B cell (primary cell): ENCODE measurements around the gene FAM83B. TPM values are rescaled to one million over a fixed set of nuclear protein-coding genes. Genes with fewer than 3 reads are reported as not detected.

Experiments used
- ATAC-seq: fragments of 200-7000 bp; cut with Tn5 transposase; one replicate; pipeline ENCODE4 v1.10.0; 2021; ENCODE audit warnings: low read depth, mild to moderate bottlenecking, moderate number of reproducible peaks, moderate library complexity
- CTCF ChIA-PET: fragments of 350-600 bp; sonication (Branson Sonifier 250); formaldehyde crosslinking; loops from one replicate; lab custom pipeline; 2021; ENCODE audit warnings: antibody characterized with exemption, inconsistent platforms; lab: Charles Lee
- POLR2A ChIA-PET: fragments of 350-600 bp; sonication (Branson Sonifier 250); formaldehyde crosslinking; loops from one replicate; lab custom pipeline; 2021; ENCODE audit warnings: antibody characterized with exemption; lab: Charles Lee
- DNase-seq: peaks from one replicate; pipeline ENCODE4 v3.0.0; 2013
- H2AFZ ChIP-seq: 2 replicates; pipeline ENCODE4 v1.6.1; 2012; ENCODE audit warnings: mild to moderate bottlenecking, low read depth, low read length; ENCODE audit not compliant: insufficient read depth, poor library complexity, severe bottlenecking
- H3K27ac ChIP-seq, 2 donors: 1 replicate in 1 of 2; 2 replicates in 1 of 2; pipeline ENCODE4 v1.5.1; 2012 to 2013; ENCODE audit warnings: low read length in 2 of 2, mild to moderate bottlenecking in 2 of 2, moderate library complexity in 1 of 2
- H3K27me3 ChIP-seq, 4 experiments: fragments of 200-600 bp in 1 of 4; sonication (generic) in 1 of 4; replicated peaks in 1 of 4; 1 replicate in 2 of 4; 2 replicates in 2 of 4; pipeline versions ENCODE4 v1.6.1 to v1.7.0; 2013 to 2016; ENCODE audit warnings: low read length in 3 of 4, mild to moderate bottlenecking in 2 of 4, mixed read lengths in 1 of 4, moderate library complexity in 1 of 4; ENCODE audit not compliant: insufficient read depth in 4 of 4, control insufficient read depth in 3 of 4; ENCODE audit errors: control extremely low read depth in 1 of 4
- H3K36me3 ChIP-seq, 2 experiments: replicated peaks in 1 of 2; 1 replicate in 1 of 2; 2 replicates in 1 of 2; pipeline versions ENCODE4 v1.6.1 to v1.7.1; 2013; ENCODE audit warnings: low read length in 1 of 2; ENCODE audit not compliant: insufficient read depth in 2 of 2, control insufficient read depth in 1 of 2; ENCODE audit errors: control extremely low read depth in 1 of 2, extremely low read depth in 1 of 2
- H3K4me1 ChIP-seq, 2 donors: fragments of 200-600 bp in 1 of 2; sonication (generic) in 1 of 2; 1 replicate in 1 of 2; 2 replicates in 1 of 2; pipeline versions ENCODE4 v1.5.1 to v1.6.1; 2013 to 2017; ENCODE audit warnings: low read length in 2 of 2; ENCODE audit not compliant: control insufficient read depth in 2 of 2, insufficient read depth in 2 of 2
- H3K4me2 ChIP-seq: replicated peaks from 2 replicates; pipeline ENCODE3; 2012; ENCODE audit warnings: mild to moderate bottlenecking, low read depth, low read length; ENCODE audit not compliant: poor library complexity, severe bottlenecking
- H3K4me3 ChIP-seq, 5 experiments: fragments of 200-600 bp in 1 of 5; sonication (generic) in 1 of 5; 1 replicate in 3 of 5; 2 replicates in 2 of 5; pipeline versions ENCODE4 v1.5.1 to v1.7.0; 2011 to 2016; ENCODE audit warnings: low read length in 4 of 5, mild to moderate bottlenecking in 4 of 5, low read depth in 2 of 5, control low read depth in 1 of 5, moderate library complexity in 1 of 5; ENCODE audit not compliant: insufficient read depth in 1 of 5; ENCODE audit errors: control extremely low read depth in 1 of 5, extremely low read depth in 1 of 5
- H3K79me2 ChIP-seq: fragments of 200-600 bp; sonication (generic); one replicate; pipeline ENCODE4 v1.6.0; 2016; ENCODE audit warnings: low read length; ENCODE audit not compliant: control insufficient read depth, insufficient read depth
- H3K9ac ChIP-seq: fragments of 200-600 bp; sonication (generic); 2 replicates; pipeline ENCODE4 v1.6.1; 2017; ENCODE audit warnings: mild to moderate bottlenecking, low read length, moderate library complexity
- H3K9me3 ChIP-seq, 3 donors: one replicate each; pipeline versions ENCODE4 v1.6.1 to v1.7.1; 2013; ENCODE audit warnings: low read length in 2 of 3; ENCODE audit not compliant: control insufficient read depth in 2 of 3, insufficient read depth in 1 of 3; ENCODE audit errors: control extremely low read depth in 1 of 3
- H4K20me1 ChIP-seq: 2 replicates; pipeline ENCODE4 v1.6.0; 2012; ENCODE audit warnings: mild to moderate bottlenecking, low read length; ENCODE audit not compliant: insufficient read depth, control insufficient read depth, poor library complexity, severe bottlenecking
- H3K27ac Mint-ChIP-seq: one replicate; pipeline ENCODE4 v1.8.0; 2021; ENCODE audit warnings: mixed read lengths
- H3K27me3 Mint-ChIP-seq: one replicate; pipeline ENCODE4 v1.8.0; 2021; ENCODE audit warnings: mixed read lengths
- H3K4me1 Mint-ChIP-seq: one replicate; pipeline ENCODE4 v1.8.0; 2021; ENCODE audit warnings: mixed read lengths
- H3K4me3 Mint-ChIP-seq: one replicate; pipeline ENCODE4 v1.8.0; 2021; ENCODE audit warnings: mixed read lengths
- H3K9me3 Mint-ChIP-seq: one replicate; pipeline ENCODE4 v1.8.0; 2022; ENCODE audit warnings: mixed read lengths; ENCODE audit not compliant: insufficient read depth
- CTCF ChIP-seq: fragments of 200-600 bp; IDR thresholded peaks from one replicate; pipeline ENCODE4 v1.8.0; 2022; ENCODE audit warnings: antibody characterized with exemption, mild to moderate bottlenecking
- EZH2 ChIP-seq: IDR thresholded peaks from 2 replicates; pipeline ENCODE4 v1.6.1; 2012; ENCODE audit warnings: borderline replicate concordance, low read depth, mild to moderate bottlenecking, moderate library complexity, low read length; ENCODE audit not compliant: insufficient read depth, poor library complexity, severe bottlenecking
- WGBS: methylation state at CpG from one replicate; pipeline ENCODE4 v1.1.5; 2013; ENCODE audit warnings: missing lambda C conversion rate; ENCODE audit not compliant: insufficient coverage; 5-methylcytosine and 5-hydroxymethylcytosine counted together
- intact Hi-C: fragments of 100-400 bp; cut with micrococcal nuclease; formaldehyde crosslinking; loops from one replicate; pipeline ENCODE4 v1.10.0; 2022
- polyA plus RNA-seq: library from polyadenylated mRNA; depleted of rRNA; stranded (reverse); fragments of >200 nt; gene quantifications from 2 replicates; pipeline ENCODE4 v1.2.3, GENCODE V29; 2012
- total RNA-seq, 2 donors: library from RNA; stranded (reverse); fragments of 120-200 nt in 1 of 2; gene quantifications; 1 replicate in 1 of 2; 2 replicates in 1 of 2; pipeline versions ENCODE4 v1.2.3 to v1.2.4, GENCODE V29; 2013 to 2022

The FAM83B gene
- total and polyA plus RNA-seq, 2 donors (not counting 1 experiment from before 2014, with no cell fraction given), result not detected

GRCh38 chr6:54896302-54896701 lies 49.7 kb downstream of the FAM83B start:
- no peaks in the 10 kb centered on the region for H3K79me2 ChIP-seq
- H3K4me3 ChIP-seq, result no peak overlapping the region
- no peaks in the 10 kb centered on the region for H3K9me3 Mint-ChIP-seq
- H3K9ac ChIP-seq, result no peak overlapping the region
- H2AFZ ChIP-seq, result no peak overlapping the region
- ATAC-seq (no peak), DNase-seq (no peak)
- H3K27me3 Mint-ChIP-seq, result no peaks in the 10 kb centered on the region
- H3K4me2 ChIP-seq, result no peak overlapping the region
- intact Hi-C loops, result no loop called here
- CTCF ChIA-PET, result no interaction called here
- no peaks in the 10 kb centered on the region for H4K20me1 ChIP-seq
- H3K4me1 ChIP-seq, result no peaks in the 10 kb centered on the region
- H3K36me3 ChIP-seq, result no peaks in the 10 kb centered on the region
- TF ChIP-seq CTCF (no peak), EZH2 (no peak)
- no peaks in the 10 kb centered on the region for H3K9me3 ChIP-seq
- no peak overlapping the region for H3K27ac Mint-ChIP-seq
- no peak overlapping the region for H3K27ac ChIP-seq
- POLR2A ChIA-PET, result no interaction called here
- H3K4me1 Mint-ChIP-seq, result no peaks in the 10 kb centered on the region
- no peaks in the 10 kb centered on the region for H3K27me3 ChIP-seq
- WGBS, result 100% methylated on average over 1 of the region's 3 CpGs
- H3K4me3 Mint-ChIP-seq, result no peak overlapping the region

GRCh38 chr6:54897462-54898189 lies 51.1 kb downstream of the FAM83B start:
- H3K4me3 Mint-ChIP-seq, result no peak overlapping the region
- DNase-seq (no peak), ATAC-seq (no peak)
- no peaks in the 10 kb centered on the region for H3K27me3 Mint-ChIP-seq
- H2AFZ ChIP-seq, result no peak overlapping the region
- no peaks in the 10 kb centered on the region for H3K4me1 Mint-ChIP-seq
- H3K36me3 ChIP-seq, result no peaks in the 10 kb centered on the region
- intact Hi-C loops, result no loop called here
- H4K20me1 ChIP-seq, result no peaks in the 10 kb centered on the region
- H3K9me3 Mint-ChIP-seq, result no peaks in the 10 kb centered on the region
- no peaks in the 10 kb centered on the region for H3K9me3 ChIP-seq
- H3K27me3 ChIP-seq, result no peaks in the 10 kb centered on the region
- no CpG with 5 or more reads among the region's 2 CpGs for WGBS
- no peak overlapping the region for H3K27ac Mint-ChIP-seq
- H3K4me3 ChIP-seq, result no peak overlapping the region
- H3K79me2 ChIP-seq, result no peaks in the 10 kb centered on the region
- H3K9ac ChIP-seq, result no peak overlapping the region
- H3K27ac ChIP-seq, result no peak overlapping the region
- ChIA-PET CTCF (no interaction called here), POLR2A (interaction anchor here (0.7 kb wide), 1 partner anchor 47 kb away, joined by 4 read pairs; no protein-coding TSS in a partner anchor)
- TF ChIP-seq EZH2 (no peak), CTCF (no peak)
- H3K4me2 ChIP-seq, result no peak overlapping the region
- no peaks in the 10 kb centered on the region for H3K4me1 ChIP-seq
